H1 (cell line): ENCODE data around the gene DRD2.

Source experiments
- CEBPB ChIP-seq: IDR thresholded peaks from 2 replicates; pipeline ENCODE4 v1.6.1; 2012; ENCODE audit warnings: low read depth, low read length
- MAFK ChIP-seq: IDR thresholded peaks from 2 replicates; pipeline ENCODE4 v1.6.1; 2012; ENCODE audit warnings: low read depth, mild to moderate bottlenecking, improper control_type of control experiment, low read length
- SUZ12 ChIP-seq: fragments of 200-600 bp; sonication (generic); IDR thresholded peaks from 2 replicates; pipeline ENCODE4 v1.6.1; 2012; ENCODE audit warnings: mild to moderate bottlenecking, inconsistent platforms, low read length, moderate library complexity, mixed read lengths

DNA sequence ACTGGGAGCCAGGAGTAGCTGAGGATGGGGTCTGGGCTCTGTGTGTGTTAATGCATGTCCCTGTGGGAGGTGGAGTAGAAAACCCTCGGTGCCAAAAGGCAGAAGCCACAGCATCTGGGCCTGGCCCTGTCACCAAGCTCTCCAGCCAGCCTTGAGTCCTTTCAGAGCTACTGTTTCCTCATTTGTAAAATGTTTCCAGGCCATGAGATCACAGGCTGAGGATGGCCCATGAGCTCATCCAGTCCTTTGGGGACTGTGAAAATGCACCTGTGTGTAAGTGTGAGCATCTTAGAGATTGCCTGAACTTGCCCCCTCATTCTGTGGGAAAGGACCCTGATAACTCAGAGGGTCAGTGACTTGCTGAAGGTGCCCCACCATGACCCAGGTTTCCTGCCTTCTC lies 78.5 kb downstream of the DRD2 start:
- TF ChIP-seq SUZ12 (no peak), CEBPB (no peak), MAFK (no peak)
